Activated gamma-delta T cell treated with anti-CD3 and anti-CD28 coated beads, Interleukin-2, amount 50 U/mL, for 16 hours (primary cell): ENCODE data around the gene AGPAT4.

ENCODE experiments used
- DNase-seq: peaks from one replicate; pipeline ENCODE4 v3.0.0-alpha.2; 2020; ENCODE audit warnings: low read depth

Gene AGPAT4

DNA sequence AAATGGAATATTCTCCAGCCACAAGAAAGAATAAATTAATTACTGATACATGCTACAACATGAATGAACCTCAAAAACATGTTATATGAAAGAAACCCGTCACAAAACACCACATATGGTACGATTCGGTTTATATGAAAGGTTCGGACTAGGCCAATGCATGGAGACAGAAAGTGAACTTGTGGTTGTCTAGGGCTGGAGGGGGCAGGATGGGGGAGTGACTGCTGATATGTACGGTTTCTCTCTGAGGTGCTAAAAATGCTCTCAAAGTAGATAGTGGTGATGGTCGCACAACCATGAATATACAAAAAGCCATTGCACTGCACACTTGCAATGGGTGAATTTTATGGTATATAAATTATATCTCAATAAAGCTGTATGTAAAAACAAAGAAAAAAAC is 18.3 kb downstream of the AGPAT4 start:
- DNase-seq, result no peak

DNA sequence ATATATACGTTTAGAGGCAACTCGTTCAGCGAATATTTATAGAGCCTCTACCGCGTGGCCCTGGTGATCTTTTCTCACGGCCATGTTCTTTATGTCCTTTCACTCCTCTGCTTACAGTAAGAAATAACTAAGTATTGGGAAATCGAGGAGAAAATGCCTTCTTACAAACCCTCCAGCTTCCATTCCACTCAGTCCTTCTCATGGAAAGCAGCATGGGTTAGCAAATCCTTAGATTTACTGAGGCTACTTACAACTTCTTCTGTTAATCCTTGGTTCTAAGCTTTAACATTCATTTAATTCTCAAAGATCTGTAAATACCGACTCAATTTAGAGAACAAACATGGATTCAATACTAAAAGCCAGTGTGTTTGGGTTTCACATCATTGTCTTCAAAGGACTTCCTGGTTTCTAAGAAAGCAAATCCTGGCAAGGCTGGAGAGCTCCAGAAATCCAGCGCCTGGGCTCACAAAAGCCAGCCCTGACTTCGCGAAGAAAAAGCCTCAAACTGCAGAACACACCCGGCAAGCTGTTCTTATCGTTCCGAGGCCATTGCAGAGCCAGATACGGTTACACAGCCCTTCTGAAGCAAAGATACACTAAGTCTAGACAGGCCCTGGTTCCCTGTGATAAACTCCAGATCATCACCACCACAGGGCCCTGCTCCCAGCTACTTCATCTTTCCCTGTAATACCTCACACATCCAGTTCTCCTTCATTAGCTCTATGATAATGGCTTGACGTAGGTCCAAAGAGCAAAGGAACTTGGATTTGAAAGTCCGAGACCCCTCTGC is 19.2 kb downstream of the AGPAT4 start:
- DNase-seq, result no peak

DNA sequence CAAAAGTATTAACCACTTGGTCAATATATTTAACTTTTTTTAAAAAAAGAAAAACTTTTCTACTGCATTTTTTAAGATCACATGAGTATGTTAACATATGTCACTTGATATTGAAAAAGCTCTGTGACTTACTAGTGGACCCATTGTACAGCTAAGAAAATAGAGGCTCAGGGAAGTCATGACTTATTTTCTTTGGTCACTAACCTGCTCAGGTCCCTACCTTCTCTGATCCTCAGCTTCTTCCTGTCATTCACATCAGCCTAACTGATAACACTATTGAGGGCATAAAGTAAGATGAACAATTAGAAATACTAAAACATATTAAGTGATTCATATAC is 19.8 kb downstream of the AGPAT4 start:
- DNase-seq, result no peak

DNA sequence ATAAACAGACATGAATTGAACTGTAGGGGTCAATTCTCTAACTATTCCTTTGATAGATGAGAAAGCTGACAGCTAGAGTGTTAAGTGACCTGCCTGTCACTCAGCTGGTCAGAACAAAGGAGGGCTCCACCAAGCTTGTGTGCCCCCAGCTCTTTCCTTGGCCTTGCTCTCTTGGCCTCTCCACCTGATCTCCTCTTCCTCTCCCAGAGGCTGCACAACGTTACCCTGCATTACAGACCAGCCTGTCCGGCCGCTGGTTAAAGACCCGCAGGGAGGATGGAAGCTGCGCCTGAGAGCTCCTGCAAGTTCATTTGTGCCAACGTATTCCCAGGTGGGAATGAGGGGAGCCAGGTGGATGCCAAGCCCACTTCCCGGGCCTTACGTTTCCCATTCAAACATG is 22.5 kb downstream of the AGPAT4 start:
- DNase-seq, result no peak

DNA sequence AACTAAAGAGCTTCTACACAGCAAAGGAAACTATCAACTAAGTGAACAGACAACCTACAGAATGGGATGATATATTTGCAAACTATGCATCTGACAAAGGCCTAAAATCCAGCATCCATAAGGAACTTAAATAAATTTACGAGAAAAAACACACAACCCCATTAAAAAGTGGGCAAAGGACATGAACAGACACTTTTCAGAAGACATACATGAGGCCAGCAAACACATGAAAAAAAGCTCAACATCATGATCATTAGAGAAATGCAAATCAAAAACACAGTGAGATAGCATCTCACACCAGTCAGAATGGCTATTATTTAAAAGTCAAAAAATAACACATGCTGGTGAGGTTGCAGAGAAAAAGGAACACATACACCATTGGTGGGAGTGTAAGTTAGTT is 24.5 kb downstream of the AGPAT4 start:
- no peak for DNase-seq

DNA sequence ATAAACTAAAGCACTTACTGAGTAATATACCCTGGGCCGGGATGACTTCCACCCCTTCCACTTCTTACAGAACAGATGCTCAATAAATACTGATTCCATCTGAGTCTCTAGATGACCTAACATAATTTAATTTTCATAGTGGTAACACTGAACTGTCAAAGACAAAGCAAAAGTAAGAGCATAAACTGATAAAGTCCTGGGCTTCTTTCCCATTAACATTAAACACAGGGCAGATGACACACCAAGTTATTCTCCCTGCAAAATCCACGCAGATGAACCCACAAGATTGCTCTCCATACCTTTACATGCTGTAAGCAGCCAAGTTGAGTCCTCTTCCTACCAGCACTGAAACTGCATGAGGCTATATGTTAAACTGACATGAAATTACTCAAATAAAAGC is 27.1 kb downstream of the AGPAT4 start:
- DNase-seq, result no peak

DNA sequence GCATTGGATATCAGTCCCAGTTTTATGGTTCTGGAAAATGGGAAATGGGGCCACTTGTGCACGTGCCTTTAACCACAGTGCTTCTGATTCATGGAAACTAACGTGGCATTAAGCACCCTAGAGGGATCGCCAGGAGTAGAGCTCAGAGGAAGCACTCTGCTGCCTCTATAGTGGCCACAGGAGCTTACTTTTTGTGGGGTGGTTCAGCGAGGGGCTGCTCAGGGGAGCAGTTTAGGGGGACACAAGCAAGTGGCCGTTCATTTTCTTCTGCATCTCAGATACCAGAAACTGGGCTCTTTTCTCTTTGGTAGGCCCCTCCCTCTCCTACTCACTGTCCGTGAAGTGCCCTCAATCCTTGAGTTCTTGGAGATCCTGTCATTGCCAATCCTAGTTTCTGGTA is 28.5 kb downstream of the AGPAT4 start:
- DNase-seq, result no peak

DNA sequence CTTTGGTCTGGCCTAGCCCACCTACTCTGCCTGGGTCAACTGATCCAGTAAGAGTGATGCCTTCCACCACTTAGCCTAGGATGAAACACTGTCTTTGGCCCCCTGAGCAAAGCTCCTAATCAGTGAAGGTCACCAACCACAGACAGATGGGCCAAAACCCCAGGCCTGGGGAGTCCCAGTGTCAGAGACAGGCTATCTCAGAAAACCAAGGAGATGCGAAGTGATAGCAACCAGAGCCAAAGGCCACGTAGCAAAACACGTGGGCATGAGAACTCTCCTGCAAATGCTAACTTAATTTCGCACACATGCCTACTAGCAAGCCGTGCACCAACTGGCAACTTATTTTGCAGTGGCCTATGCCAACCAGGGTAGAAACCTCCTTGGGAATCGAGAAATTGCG is 29.1 kb downstream of the AGPAT4 start:
- DNase-seq, result no peak

DNA sequence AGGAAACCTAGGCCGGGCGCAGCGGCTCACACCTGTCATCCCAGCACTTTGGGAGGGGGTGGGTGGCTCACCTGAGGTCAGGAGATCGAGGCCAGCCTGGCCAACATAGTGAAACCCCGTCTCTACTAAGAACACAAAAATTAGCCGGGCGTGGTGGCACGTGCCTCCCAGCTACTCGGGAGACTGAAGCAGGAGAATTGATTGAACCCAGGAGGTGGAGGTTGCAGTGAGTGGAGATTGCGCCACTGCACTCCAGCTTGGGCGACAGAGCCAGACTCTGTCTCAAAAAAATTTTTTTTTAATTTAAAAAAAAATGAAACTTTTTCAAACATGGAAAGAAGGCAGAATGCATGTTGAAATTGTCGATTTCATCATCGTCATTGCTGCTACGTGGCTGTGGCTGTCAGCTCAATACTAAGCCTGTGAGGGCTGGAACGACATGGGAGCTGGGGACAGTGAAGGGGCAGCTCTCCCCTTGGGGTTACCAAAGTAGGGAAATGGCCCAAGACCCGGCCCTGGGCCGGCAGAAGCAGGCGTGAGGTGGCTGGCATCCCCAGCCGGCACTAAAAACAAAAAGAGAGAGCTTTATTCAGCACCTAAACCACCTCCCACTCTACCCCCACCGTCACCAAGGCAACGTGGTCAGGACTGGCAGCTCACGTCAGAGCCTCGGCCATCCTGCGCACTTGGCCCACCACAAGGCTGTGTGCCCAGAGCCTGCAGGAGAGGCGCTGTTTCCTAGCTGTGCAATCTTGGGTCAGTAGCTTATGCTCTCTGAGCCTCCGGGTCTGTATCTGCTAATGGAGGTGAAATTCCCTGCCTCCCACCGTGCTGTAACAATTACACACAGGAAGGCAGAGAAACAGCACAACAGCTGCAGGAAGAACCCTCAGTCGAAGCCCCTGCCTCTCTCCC is 30.8 kb downstream of the AGPAT4 start:
- peak; percentile 53 for DNase-seq

DNA sequence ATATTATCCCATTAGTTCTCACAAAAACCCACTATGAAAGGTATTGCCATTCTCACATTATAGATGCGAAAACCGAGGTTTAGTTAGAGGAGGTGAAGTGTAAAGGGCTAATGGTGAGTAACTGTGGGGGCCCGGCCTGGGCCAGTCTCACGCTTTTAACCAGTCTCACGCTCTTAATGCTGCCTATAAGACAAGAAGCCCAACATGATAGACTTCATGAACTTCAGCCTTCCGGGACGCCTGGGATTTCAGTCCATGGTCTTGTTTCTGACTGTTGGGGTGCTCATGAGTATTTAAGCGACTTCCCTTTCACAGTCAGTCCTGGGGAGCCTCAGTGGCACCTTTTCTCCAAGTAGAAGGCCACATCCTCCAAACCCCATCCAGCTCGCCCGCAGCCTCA is 31.7 kb downstream of the AGPAT4 start:
- DNase-seq, result no peak

DNA sequence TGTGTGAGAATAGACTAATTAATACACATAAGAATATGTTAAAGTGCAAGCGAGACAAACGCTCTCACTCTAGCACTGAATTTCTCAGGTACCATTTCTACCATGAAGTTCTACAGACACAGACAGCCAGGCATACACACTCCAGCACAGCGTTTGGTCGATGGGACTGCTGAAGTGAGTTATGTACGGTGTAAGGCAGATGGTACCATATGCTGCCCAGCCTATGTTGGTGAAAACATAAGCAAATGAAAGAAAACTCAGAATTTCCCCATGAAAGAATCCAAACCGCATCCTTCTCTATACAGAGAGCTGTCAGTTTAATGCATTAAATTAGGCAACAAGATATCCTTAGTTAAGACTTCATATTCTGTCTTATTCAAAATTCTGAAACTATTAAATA is 34.9 kb downstream of the AGPAT4 start:
- DNase-seq, result no peak

DNA sequence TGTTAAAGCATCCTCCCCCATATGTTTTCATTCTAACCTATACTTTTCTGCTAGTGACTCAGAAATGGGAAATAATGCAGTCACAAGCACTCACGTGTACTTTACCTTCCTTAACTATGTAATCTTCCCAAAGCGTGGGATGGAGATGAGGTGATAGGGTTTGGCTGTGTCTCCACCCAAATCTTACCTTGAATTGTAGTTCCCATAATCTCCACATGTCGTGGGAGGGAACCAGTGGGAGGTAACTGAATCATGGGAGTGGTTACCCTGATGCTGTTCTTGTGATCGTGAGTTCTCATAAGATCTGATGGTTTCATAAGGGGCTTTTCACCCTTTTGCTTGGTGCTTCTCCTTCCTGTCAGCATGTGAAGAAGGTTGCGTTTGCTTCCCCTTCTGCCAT is 35.4 kb downstream of the AGPAT4 start:
- DNase-seq, result no peak

DNA sequence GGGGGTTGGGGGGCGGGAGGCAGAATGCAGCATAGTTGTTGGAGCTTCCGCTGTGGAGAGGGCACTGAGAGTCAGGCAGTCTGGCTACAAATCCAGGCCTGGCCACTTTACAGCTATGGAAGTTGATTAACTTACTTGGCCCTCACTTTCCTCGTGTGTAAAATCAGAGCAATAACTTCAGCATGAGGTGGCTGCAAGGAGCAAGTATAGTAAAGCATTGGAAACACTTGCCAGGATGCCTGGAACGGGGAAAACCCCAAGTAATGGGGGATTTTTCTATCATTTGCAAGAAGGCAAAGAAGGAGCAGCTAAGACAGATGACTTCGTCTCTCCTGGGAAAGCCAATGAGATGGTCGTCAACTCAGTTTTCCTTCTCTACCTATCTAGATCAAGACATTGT is 35.8 kb downstream of the AGPAT4 start:
- DNase-seq, result no peak

DNA sequence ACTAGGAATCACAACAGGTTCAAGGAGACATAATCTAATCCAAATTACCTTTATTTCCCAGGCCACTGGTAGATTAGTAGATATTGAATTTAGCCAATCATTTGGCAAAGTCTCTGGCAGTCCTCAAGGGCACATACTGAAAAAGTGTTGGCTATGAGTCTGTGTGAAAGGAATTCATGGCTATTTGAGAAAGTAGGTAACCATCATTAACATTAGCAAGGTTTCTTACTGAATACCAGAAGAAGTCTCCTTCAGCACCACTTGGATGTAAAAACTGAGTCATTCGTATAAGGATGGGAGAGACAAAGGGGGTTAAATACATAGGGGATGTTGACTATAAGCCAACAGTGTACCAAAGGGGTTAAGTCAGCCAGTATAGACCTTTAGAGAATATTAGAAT is 36.7 kb downstream of the AGPAT4 start:
- DNase-seq, result no peak

DNA sequence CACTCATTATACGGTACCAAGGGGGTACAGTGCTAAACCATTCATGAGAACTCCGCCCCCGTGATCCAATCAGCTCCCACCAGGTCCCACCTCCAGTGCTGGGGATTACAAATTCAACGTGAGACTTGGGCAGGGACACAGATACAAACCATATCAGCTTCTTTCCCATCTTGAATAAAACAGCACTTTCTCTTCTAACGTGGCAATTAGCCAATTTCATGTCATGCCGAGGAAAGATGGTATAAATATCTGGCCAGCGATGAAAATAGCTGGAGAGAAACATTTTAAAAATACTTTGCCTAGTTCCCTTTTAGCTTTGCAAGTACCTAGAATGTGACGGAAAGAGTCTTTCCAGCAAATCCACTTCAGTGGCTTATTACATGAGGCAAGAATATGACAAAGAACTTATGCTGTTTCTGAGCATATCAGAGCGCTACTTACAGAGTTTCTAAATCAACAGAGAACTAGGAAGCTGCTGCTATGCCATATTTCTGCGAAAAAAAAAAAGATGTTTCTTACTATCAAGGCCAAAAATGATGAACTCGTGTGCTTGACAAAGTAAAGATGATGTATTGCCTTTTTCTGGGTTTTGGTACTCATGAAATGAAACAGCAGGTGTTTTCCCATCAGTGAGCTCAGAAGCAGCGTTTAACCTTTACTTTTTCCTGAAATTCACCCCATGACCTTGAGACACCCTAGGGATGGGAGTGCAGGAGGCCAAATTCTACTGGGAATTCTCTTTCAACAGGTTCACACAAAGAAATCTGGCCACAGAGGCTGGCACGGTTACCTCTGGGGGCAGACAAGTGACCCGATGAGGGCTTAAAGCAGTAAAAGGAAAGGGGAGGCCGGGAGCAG is 37.9 kb downstream of the AGPAT4 start:
- DNase-seq, result no peak

DNA sequence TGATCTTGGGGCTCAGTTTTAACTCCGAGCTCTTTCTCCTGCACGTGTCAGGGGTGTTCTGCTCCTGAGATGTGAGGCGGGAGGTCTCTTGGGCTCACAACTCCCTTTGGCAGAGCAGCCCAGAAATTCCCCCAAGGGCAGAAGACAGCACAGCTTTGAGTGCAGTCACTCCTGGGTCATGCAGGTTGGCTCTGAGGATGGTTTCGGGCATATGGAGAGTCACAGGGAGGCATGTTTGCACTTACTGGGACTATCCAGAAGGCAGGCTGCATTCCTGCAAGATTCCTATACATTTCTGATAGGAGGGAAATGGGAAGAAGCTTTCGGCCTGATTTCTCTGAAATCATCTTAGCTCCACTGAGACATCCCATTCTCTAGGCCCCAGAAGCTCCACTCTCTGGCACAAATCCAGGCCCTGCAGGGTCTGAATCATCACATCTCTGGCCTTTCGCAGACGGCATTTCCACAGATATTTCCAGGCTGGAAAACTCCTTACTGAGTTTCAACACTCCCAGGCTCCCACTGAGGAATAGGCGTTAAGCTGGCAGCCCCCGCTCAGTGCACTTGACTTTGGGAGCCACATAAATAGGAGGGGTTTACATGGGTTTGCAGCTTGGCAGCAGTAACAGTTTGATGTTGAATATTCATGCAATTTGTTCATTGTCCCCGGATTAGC is 39.7 kb downstream of the AGPAT4 start:
- no peak for DNase-seq

DNA sequence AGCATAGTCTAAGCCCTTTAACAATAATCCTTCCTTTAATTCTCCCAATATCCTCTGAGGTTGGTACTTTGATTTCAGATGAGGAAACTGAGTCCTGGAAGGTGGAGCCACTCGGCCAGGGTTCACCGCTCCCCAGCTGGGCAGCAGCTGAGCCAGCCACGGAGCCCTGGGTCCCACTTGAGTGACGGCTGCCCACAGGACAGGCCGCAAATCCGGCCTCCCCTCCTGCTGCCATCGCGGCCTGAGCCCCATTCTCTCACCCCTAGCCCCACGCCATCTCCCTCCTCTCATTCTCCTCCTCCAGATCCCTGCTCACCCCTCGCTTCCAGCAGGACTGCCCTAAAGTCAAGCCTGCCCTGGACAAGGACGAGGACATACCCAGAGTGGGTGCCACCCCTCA is 41.4 kb downstream of the AGPAT4 start:
- no peak for DNase-seq

DNA sequence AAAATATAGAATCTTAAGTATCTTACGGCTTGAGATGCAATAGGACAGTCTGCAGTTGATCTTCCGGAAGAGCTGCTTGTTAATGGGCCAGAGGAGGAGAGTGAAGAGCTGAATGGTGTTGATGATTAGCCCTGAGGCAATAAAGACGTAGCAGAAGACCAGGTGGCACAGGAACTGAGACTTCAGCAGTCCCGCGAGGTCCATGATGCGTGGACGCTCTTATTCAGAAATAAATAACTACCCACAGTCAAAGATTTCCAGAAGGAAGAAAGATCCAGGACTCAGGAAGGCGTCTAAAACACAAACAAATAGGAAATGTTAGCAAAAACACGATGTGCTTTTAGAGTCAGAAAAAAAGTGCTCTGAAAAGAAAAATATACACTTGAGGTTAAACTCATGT is 41.9 kb downstream of the AGPAT4 start:
- DNase-seq, result no peak

DNA sequence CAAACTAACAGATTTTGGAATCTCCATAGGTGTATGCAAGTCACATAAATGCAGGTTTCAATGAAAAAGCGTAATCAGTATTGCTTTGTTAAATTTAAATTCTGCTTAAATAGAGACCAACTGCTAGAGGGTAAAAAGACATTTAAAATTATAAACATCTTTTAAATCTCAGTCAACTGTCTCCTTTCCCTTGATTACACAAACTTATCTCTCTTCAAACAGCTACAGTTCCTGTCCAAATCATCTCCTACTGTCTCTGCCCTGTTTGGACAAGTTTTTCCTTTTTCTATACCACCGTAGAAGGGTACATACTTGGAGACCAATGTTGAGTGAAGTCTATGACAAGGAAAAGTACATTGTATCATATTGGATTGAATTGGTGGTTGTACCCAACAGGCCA is 43.5 kb downstream of the AGPAT4 start:
- DNase-seq, result no peak

DNA sequence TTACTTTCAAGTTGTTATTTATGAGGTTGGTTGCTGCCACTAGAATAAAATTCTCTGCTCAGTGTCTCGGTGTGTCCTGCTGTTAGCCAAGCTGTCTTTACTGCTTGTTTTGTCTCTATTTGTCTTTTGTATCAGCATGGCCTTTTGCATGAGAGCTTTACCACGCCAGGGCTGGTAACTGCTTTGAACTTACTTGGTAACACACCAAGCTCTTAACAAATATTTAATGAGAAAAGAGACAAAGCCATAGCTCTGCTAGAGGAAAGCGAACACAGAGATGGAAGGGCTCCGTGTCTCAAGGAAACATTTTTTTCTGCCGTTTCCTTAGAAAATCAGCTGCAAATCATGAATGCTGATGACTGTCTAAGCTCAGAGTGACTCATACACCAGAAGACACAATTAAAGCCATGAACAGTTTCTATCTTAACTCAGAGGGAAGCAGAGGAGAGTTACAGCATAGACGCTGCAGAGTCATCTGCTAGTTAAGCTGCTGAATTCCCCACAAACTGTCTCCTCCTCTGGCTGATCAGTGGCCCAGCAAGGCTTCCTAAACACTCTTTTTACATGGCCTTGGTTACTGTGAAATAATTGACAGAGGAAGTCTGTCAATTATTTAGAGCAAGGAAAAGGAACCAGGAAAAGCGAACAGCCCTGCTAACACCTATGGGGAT is 44.8 kb downstream of the AGPAT4 start:
- no peak for DNase-seq

DNA sequence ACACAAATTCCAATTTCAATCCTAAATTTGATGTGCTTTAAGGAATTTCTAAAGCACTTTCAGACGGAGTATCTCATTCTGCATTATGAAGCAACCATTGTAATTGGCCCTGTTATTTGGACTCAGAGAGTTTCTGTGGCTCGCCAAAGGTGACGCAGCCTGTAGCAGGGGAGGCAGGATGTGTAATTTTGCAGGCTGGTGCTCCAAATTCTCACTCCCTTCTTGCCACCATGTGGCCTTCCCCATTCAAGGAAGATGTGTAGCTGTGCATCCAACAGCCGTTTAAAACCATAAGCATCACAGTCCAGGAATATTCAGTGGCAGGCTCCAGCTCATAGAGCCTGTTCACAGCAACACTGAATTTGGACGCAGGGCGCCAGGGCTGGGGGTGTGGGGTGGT is 45.8 kb downstream of the AGPAT4 start:
- DNase-seq, result no peak
